ENCODE data around the gene UGT3A2. TPM values are rescaled to one million over a fixed set of nuclear protein-coding genes. Genes with fewer than 3 reads are reported as not detected.

The UGT3A2 gene
- total and polyA plus RNA-seq, 2 donors = 0.30 to 6.8 TPM

DNA sequence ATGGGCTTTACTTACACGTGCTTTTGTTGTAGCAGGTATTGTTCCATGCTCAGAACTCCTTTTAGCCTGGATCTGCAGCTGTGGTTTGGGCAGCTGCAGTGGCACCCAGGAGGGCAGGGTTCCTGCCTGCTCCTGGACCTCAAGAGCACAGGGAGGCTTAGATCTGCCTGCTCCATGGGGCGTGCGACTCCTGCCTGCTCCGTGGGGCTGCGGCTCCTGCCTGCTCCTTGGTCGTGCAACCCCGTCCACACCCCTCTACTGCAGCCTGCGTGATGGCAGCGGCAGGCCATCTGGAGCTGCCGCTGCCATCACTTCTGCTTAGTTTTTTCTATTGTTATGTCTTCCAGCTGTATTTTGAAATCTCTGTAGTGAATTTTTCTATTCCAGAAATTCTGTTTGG is 11.7 kb upstream of the UGT3A2 start:
- no peaks in the 10 kb centered on the region for H3K9me3 ChIP-seq (ENCODE audit: control insufficient read depth in 2 of 2, insufficient read depth in 1 of 2, low read length in 1 of 2)
- H3K4me1 ChIP-seq (ENCODE audit: control insufficient read depth in 2 of 2, insufficient read depth in 2 of 2, low read length in 2 of 2) = peaks cover 4 to 9% of the 10 kb centered on the region in 2 donors
- no peaks in the 10 kb centered on the region for H3K36me3 ChIP-seq (ENCODE audit: control insufficient read depth in 2 of 2, insufficient read depth in 2 of 2, low read length in 1 of 2)
- H3K27me3 ChIP-seq (ENCODE audit: control insufficient read depth in 2 of 2, insufficient read depth in 1 of 2, low read length in 1 of 2) = no peaks in the 10 kb centered on the region
- H3K4me3 ChIP-seq (ENCODE audit: low read length in 2 of 2) = no peak overlapping the region
- H3K27ac ChIP-seq (ENCODE audit: low read depth in 1 of 2, low read length in 1 of 2) = no peak overlapping the region
- 91% methylated on average over 10 of the region's 10 CpGs for WGBS
- no peak for DNase-seq (ENCODE audit: low read depth in 6 of 9, low spot score in 9 of 9)

DNA sequence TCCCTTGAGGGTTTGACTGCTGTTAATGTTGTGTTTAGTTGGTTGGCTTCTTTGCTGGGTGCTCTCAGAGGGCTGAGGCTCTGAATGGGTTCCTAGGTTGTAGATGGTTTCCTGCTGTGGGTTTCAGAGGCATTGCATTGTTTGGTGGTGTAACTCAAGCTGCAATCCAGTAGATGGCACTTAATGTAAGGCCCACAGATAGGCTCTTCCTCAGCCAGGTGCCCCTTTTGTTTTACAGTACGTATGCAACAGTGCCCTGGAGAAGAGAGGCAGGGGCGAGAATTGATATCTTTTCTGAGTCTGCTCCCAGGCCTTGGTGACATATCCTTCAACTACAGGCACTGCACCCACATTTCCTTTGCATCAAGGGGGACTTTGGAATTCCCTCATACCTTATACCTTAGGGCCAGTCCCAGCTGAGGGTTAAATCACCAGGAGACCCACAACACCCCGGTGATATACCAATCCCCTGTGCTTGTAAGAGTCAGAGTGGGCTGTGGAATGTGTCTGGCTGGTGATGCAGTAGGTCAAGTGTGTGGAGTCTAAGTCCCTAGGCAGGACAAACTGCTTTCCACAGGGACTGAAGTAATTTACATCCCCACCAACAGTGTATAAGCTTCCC is 7.0 kb upstream of the UGT3A2 start:
- peaks cover 4 to 16% of the 10 kb centered on the region in 2 donors for H3K4me1 ChIP-seq (ENCODE audit: control insufficient read depth in 2 of 2, insufficient read depth in 2 of 2, low read length in 2 of 2)
- peaks cover 0 to 3% of the 10 kb centered on the region in 2 donors for H3K9me3 ChIP-seq (ENCODE audit: control insufficient read depth in 2 of 2, insufficient read depth in 1 of 2, low read length in 1 of 2)
- H3K27me3 ChIP-seq (ENCODE audit: control insufficient read depth in 2 of 2, insufficient read depth in 1 of 2, low read length in 1 of 2) = no peaks in the 10 kb centered on the region
- no peaks in the 10 kb centered on the region for H3K36me3 ChIP-seq (ENCODE audit: control insufficient read depth in 2 of 2, insufficient read depth in 2 of 2, low read length in 1 of 2)
- H3K27ac ChIP-seq (ENCODE audit: low read depth in 1 of 2, low read length in 1 of 2) = peak overlapping the region in 1 of 2 donors; percentile 31
- H3K4me3 ChIP-seq (ENCODE audit: low read length in 2 of 2) = no peak overlapping the region
- 39% methylated on average over 3 of the region's 3 CpGs for WGBS
- peak in 6 of 9 donors; percentile 55 to 86 (median 62) for DNase-seq (ENCODE audit: low read depth in 6 of 9, low spot score in 9 of 9)

- H3K9me3 ChIP-seq (ENCODE audit: control insufficient read depth in 2 of 2, insufficient read depth in 1 of 2, low read length in 1 of 2) = peaks cover 0 to 3% of the 10 kb centered on the region in 2 donors
- WGBS = 36% methylated on average over 9 of the region's 9 CpGs
- DNase-seq (ENCODE audit: low read depth in 6 of 9, low spot score in 9 of 9) = no peak
- H3K27me3 ChIP-seq (ENCODE audit: control insufficient read depth in 2 of 2, insufficient read depth in 1 of 2, low read length in 1 of 2) = peaks cover 0 to 8% of the 10 kb centered on the region in 2 donors
- peaks cover 6 to 32% of the 10 kb centered on the region in 2 donors for H3K4me1 ChIP-seq (ENCODE audit: control insufficient read depth in 2 of 2, insufficient read depth in 2 of 2, low read length in 2 of 2)
- H3K36me3 ChIP-seq (ENCODE audit: control insufficient read depth in 2 of 2, insufficient read depth in 2 of 2, low read length in 1 of 2) = no peaks in the 10 kb centered on the region
- H3K27ac ChIP-seq (ENCODE audit: low read depth in 1 of 2, low read length in 1 of 2) = no peak overlapping the region
- peak overlapping the region; percentile 7 to 12 for H3K4me3 ChIP-seq (ENCODE audit: low read length in 2 of 2)
These were observed 4.2 kb upstream of the UGT3A2 start for GRCh38 chr5:36070687-36071571.

- no peak overlapping the region for H3K27ac ChIP-seq (ENCODE audit: low read depth in 1 of 2, low read length in 1 of 2)
- 97% methylated on average over 5 of the region's 5 CpGs for WGBS
- H3K4me3 ChIP-seq (ENCODE audit: low read length in 2 of 2) = no peak overlapping the region
- no peak for DNase-seq (ENCODE audit: low read depth in 6 of 9, low spot score in 9 of 9)
- H3K9me3 ChIP-seq (ENCODE audit: control insufficient read depth in 2 of 2, insufficient read depth in 1 of 2, low read length in 1 of 2) = peaks cover 0 to 3% of the 10 kb centered on the region in 2 donors
- H3K36me3 ChIP-seq (ENCODE audit: control insufficient read depth in 2 of 2, insufficient read depth in 2 of 2, low read length in 1 of 2) = no peaks in the 10 kb centered on the region
- peaks cover 4 to 44% of the 10 kb centered on the region in 2 donors for H3K4me1 ChIP-seq (ENCODE audit: control insufficient read depth in 2 of 2, insufficient read depth in 2 of 2, low read length in 2 of 2)
- peaks cover 0 to 8% of the 10 kb centered on the region in 2 donors for H3K27me3 ChIP-seq (ENCODE audit: control insufficient read depth in 2 of 2, insufficient read depth in 1 of 2, low read length in 1 of 2)
These were observed 2.1 kb upstream of the UGT3A2 start for GRCh38 chr5:36068751-36069281.

DNA sequence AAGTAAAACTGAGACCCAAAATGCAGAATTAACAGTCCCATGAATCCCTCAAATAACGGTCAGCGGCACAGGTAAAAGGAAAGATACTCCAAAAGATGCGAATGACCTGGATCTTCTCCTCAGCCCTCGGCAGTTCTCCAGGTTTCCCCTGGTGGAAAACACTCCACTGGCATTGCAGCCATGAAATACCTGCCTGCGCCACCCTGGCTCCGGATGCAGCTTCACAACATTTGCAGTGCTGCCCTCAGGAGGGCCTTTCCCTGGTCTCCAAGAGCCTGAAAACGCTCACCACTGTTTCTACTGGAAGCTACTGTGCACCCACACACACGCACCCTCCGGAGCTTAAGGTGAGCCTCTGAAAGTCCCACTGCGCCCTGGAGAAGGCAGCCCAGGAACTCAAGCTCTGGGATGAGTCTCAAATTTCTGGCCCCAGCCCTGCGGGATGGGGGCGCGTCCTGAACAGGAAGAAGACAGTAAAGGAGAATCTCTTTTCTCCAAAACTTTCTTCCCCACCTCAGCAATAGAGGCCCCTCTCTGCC is 612 bp downstream of the UGT3A2 start:
- WGBS = 29% methylated on average over 13 of the region's 13 CpGs
- peak overlapping the region; percentile 52 to 59 for H3K4me3 ChIP-seq (ENCODE audit: low read length in 2 of 2)
- no peak for DNase-seq (ENCODE audit: low read depth in 6 of 9, low spot score in 9 of 9)

GRCh38 chr5:36060420-36060887 is 6.2 kb downstream of the UGT3A2 start:
- WGBS = 68% methylated on average over 12 of the region's 12 CpGs

More for the DNA sequence above, 612 bp downstream of the UGT3A2 start:
- H3K36me3 ChIP-seq (ENCODE audit: control insufficient read depth in 2 of 2, insufficient read depth in 2 of 2, low read length in 1 of 2) = no peaks in the 10 kb centered on the region
- peaks cover 2 to 33% of the 10 kb centered on the region in 2 donors for H3K4me1 ChIP-seq (ENCODE audit: control insufficient read depth in 2 of 2, insufficient read depth in 2 of 2, low read length in 2 of 2)
- no peaks in the 10 kb centered on the region for H3K9me3 ChIP-seq (ENCODE audit: control insufficient read depth in 2 of 2, insufficient read depth in 1 of 2, low read length in 1 of 2)
- H3K27me3 ChIP-seq (ENCODE audit: control insufficient read depth in 2 of 2, insufficient read depth in 1 of 2, low read length in 1 of 2) = peaks cover 0 to 8% of the 10 kb centered on the region in 2 donors
- no peak overlapping the region for H3K27ac ChIP-seq (ENCODE audit: low read depth in 1 of 2, low read length in 1 of 2)

DNA sequence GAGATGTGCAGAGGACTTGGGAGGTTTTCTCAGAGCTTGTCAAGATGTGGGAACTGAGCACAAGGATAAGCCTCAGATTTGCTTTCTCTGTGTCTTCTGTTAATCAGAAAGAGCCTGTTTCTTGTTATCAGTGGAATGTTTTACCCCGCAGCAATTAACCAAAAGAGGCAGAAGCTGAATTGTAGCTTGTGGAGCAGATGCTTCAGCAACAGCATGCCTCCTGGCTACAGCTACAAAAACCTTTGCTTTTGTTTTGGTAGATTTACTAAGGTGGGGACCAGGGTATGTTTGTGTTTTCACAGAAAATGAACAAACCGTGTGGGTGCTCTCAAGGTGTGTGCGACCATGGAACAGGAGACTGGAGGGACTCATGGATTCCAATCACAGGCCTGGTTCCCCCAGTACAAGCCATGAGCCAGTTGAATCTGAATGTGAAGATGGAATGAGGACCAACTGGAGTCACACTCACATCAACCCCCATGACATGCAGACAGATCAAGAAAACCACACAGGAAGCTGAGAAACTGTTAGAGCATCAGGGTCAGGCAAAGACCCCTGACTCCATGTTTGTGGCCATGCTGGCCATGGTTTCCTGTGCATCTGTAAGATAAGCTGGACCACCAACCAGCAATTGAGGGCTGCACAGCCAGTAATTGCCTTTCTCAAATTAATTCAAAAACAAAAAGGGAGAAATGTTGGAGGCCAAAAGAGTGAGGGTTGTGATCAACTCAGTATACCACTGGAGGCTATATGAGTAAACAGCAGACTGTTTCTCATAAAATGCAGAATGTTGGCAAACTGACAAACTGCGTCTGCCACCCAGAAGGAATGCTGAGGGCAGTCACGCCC is 6.9 kb downstream of the UGT3A2 start:
- no peak overlapping the region for H3K4me3 ChIP-seq (ENCODE audit: low read length in 2 of 2)
- no peaks in the 10 kb centered on the region for H3K27me3 ChIP-seq (ENCODE audit: control insufficient read depth in 2 of 2, insufficient read depth in 1 of 2, low read length in 1 of 2)
- H3K9me3 ChIP-seq (ENCODE audit: control insufficient read depth in 2 of 2, insufficient read depth in 1 of 2, low read length in 1 of 2) = no peaks in the 10 kb centered on the region
- peak in 5 of 9 donors; percentile 25 to 74 (median 46) for DNase-seq (ENCODE audit: low read depth in 6 of 9, low spot score in 9 of 9)
- peak overlapping the region; percentile 22 to 94 for H3K27ac ChIP-seq (ENCODE audit: low read depth in 1 of 2, low read length in 1 of 2)
- H3K4me1 ChIP-seq (ENCODE audit: control insufficient read depth in 2 of 2, insufficient read depth in 2 of 2, low read length in 2 of 2) = peaks cover 35 to 51% of the 10 kb centered on the region in 2 donors
- WGBS = 38% methylated on average over 5 of the region's 5 CpGs
- no peaks in the 10 kb centered on the region for H3K36me3 ChIP-seq (ENCODE audit: control insufficient read depth in 2 of 2, insufficient read depth in 2 of 2, low read length in 1 of 2)

More at GRCh38 chr5:36060420-36060887, 6.2 kb downstream of the UGT3A2 start:
- H3K4me3 ChIP-seq (ENCODE audit: low read length in 2 of 2) = no peak overlapping the region
- no peaks in the 10 kb centered on the region for H3K9me3 ChIP-seq (ENCODE audit: control insufficient read depth in 2 of 2, insufficient read depth in 1 of 2, low read length in 1 of 2)
- peak overlapping the region; percentile 60 to 94 for H3K27ac ChIP-seq (ENCODE audit: low read depth in 1 of 2, low read length in 1 of 2)
- DNase-seq (ENCODE audit: low read depth in 6 of 9, low spot score in 9 of 9) = no peak
- no peaks in the 10 kb centered on the region for H3K36me3 ChIP-seq (ENCODE audit: control insufficient read depth in 2 of 2, insufficient read depth in 2 of 2, low read length in 1 of 2)
- H3K27me3 ChIP-seq (ENCODE audit: control insufficient read depth in 2 of 2, insufficient read depth in 1 of 2, low read length in 1 of 2) = no peaks in the 10 kb centered on the region
- peaks cover 29 to 51% of the 10 kb centered on the region in 2 donors for H3K4me1 ChIP-seq (ENCODE audit: control insufficient read depth in 2 of 2, insufficient read depth in 2 of 2, low read length in 2 of 2)

DNA sequence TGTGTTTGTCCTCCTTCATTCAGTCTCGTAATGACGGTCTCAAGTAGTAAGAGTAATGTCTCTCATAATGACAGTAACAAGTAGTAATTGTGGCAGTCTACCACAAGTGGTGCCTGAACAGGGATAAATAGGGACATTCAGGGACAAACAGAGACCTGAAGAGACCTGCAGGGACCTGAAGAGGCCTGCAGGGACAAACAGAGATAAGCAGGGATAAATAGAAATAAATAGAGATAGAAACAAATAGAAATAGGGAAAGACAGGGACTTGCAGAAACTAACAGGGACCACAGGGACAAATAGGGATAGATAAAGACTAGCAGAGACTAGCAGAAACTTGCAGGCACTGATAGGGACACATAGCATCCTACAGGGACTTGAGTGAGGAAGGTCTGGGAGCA is 7.9 kb downstream of the UGT3A2 start:
- Histone ChIP-seq H3K27ac (ENCODE audit: low read depth in 1 of 2, low read length in 1 of 2) (peak overlapping the region; percentile 12 to 94), H3K36me3 (ENCODE audit: control insufficient read depth in 2 of 2, insufficient read depth in 2 of 2, low read length in 1 of 2) (no peaks in the 10 kb centered on the region), H3K4me3 (ENCODE audit: low read length in 2 of 2) (no peak overlapping the region), H3K4me1 (ENCODE audit: control insufficient read depth in 2 of 2, insufficient read depth in 2 of 2, low read length in 2 of 2) (peaks cover 44 to 59% of the 10 kb centered on the region in 2 donors), H3K27me3 (ENCODE audit: control insufficient read depth in 2 of 2, insufficient read depth in 1 of 2, low read length in 1 of 2) (no peaks in the 10 kb centered on the region), H3K9me3 (ENCODE audit: control insufficient read depth in 2 of 2, insufficient read depth in 1 of 2, low read length in 1 of 2) (no peaks in the 10 kb centered on the region)
- no peak for DNase-seq (ENCODE audit: low read depth in 6 of 9, low spot score in 9 of 9)
- WGBS = 86% methylated on average over 2 of the region's 2 CpGs

Data from thymus (tissue), 11 donors.